HG02943 (cell line): ENCODE data around the gene EPHA8.

ENCODE experiments used
- ATAC-seq: cut with Tn5 transposase; IDR thresholded peaks from one replicate; pipeline ENCODE4 v1.9.1; 2021; ENCODE audit warnings: mild to moderate bottlenecking, low read depth, moderate library complexity; ENCODE audit not compliant: unreplicated experiment

Gene EPHA8

GRCh38 chr1:22612671-22613571 lies 49.6 kb downstream of the EPHA8 start:
- ATAC-seq, result no peak

- ATAC-seq, result no peak
Measured at GRCh38 chr1:22613572-22613918, 50.3 kb downstream of the EPHA8 start.

- no peak for ATAC-seq
Measured at GRCh38 chr1:22613951-22614350, 50.7 kb downstream of the EPHA8 start.

GRCh38 chr1:22615886-22616285 lies 52.6 kb downstream of the EPHA8 start:
- no peak for ATAC-seq

GRCh38 chr1:22616571-22616970 lies 53.3 kb downstream of the EPHA8 start:
- ATAC-seq, result no peak

- ATAC-seq, result no peak
Measured at GRCh38 chr1:22618056-22618455, 54.8 kb downstream of the EPHA8 start.

GRCh38 chr1:22619252-22619651 lies 56.0 kb downstream of the EPHA8 start:
- no peak for ATAC-seq

GRCh38 chr1:22619798-22620197 lies 56.5 kb downstream of the EPHA8 start:
- ATAC-seq, result no peak

- ATAC-seq, result no peak
Measured at GRCh38 chr1:22621761-22622160, 58.5 kb downstream of the EPHA8 start.

GRCh38 chr1:22625262-22625925 lies 62.1 kb downstream of the EPHA8 start:
- no peak for ATAC-seq

GRCh38 chr1:22626237-22627157 lies 63.2 kb downstream of the EPHA8 start:
- ATAC-seq, result no peak

- ATAC-seq, result no peak
Measured at GRCh38 chr1:22627331-22627730, 64.0 kb downstream of the EPHA8 start.

GRCh38 chr1:22628698-22629444 lies 65.6 kb downstream of the EPHA8 start:
- ATAC-seq, result no peak

GRCh38 chr1:22629886-22630285 lies 66.6 kb downstream of the EPHA8 start:
- no peak for ATAC-seq

- no peak for ATAC-seq
Measured at GRCh38 chr1:22633697-22634463, 70.6 kb downstream of the EPHA8 start.

GRCh38 chr1:22635436-22635835 lies 72.1 kb downstream of the EPHA8 start:
- ATAC-seq, result no peak

GRCh38 chr1:22636353-22636752 lies 73.1 kb downstream of the EPHA8 start, which contains the start of gene C1QA:
C1QA (plus strand) TSS chr1:22636628; CDS start chr1:22637617, 989 bp downstream.
- no peak for ATAC-seq

GRCh38 chr1:22636927-22637326 lies 73.6 kb downstream of the EPHA8 start:
- no peak for ATAC-seq

- ATAC-seq, result no peak
Measured at GRCh38 chr1:22637907-22638445, 74.7 kb downstream of the EPHA8 start.
